HEK293 (cell line): Measurements from ENCODE around the gene PLEKHO2.

Source experiments
- CTCF ChIA-PET: fragments of 350-600 bp; formaldehyde crosslinking; extraction: SDS; loops from one replicate; lab custom pipeline; 2021; ENCODE audit warnings: antibody characterized with exemption; lab: Yijun Ruan, JAX
- POLR2A ChIA-PET: fragments of 300-600 bp; formaldehyde crosslinking; extraction: SDS; loops from one replicate; lab custom pipeline; 2020; ENCODE audit warnings: antibody characterized with exemption, inconsistent platforms; lab: Yijun Ruan, JAX
- H3K27ac ChIP-seq: fragments of 200-500 bp; sonication (Bioruptor generic); 2 replicates; pipeline ENCODE4 v1.5.1; 2014; ENCODE audit warnings: low read depth, low read length, control low read depth, inconsistent platforms; ENCODE audit errors: extremely low read depth
- H3K36me3 ChIP-seq, 2 experiments: fragments of 200-500 bp in 1 of 2; sonication (Bioruptor generic) in 1 of 2; 1 replicate in 1 of 2; 2 replicates in 1 of 2; pipeline ENCODE4 v1.5.1; 2014 to 2017; ENCODE audit warnings: inconsistent platforms in 2 of 2, low read length in 2 of 2; ENCODE audit not compliant: control insufficient read depth in 2 of 2, insufficient read depth in 1 of 2
- H3K4me1 ChIP-seq: fragments of 200-500 bp; sonication (Bioruptor generic); 2 replicates; pipeline ENCODE4 v1.5.1; 2014; ENCODE audit warnings: mild to moderate bottlenecking, low read length, inconsistent platforms; ENCODE audit not compliant: control insufficient read depth, insufficient read depth
- H3K4me3 ChIP-seq: 2 replicates; pipeline ENCODE4 v1.5.1; 2011; ENCODE audit warnings: low read depth, mild to moderate bottlenecking, control low read depth, low read length, moderate library complexity
- H3K9me3 ChIP-seq: fragments of 200-500 bp; sonication (Bioruptor generic); 2 replicates; pipeline ENCODE4 v1.5.1; 2014; ENCODE audit warnings: low read depth, low read length, inconsistent platforms; ENCODE audit not compliant: control insufficient read depth, insufficient read depth
- GLIS2 ChIP-seq: fragments of 450-650 bp; formaldehyde crosslinking; IDR thresholded peaks from 2 replicates; pipeline ENCODE4 v1.5.1; 2016; ENCODE audit warnings: missing biosample characterization, missing genetic modification characterization
- HOXA7 ChIP-seq: sonication (generic); formaldehyde crosslinking; IDR thresholded peaks from 2 replicates; pipeline ENCODE4 v1.8.1; 2022; ENCODE audit warnings: missing genetic modification reagents, borderline replicate concordance
- PRDM1 ChIP-seq: fragments of 450-650 bp; formaldehyde crosslinking; IDR thresholded peaks from 2 replicates; pipeline ENCODE4; 2016; ENCODE audit warnings: missing biosample characterization, missing genetic modification characterization
- RBAK ChIP-seq: fragments of 450-650 bp; formaldehyde crosslinking; IDR thresholded peaks from 2 replicates; pipeline ENCODE4 v1.5.1; 2016; ENCODE audit warnings: missing biosample characterization, missing genetic modification characterization
- SETDB1 ChIP-seq: IDR thresholded peaks from one replicate; pipeline ENCODE4 v1.6.1; 2017; ENCODE audit warnings: mild to moderate bottlenecking, low read length, moderate library complexity, mixed read lengths; ENCODE audit not compliant: insufficient read length
- ZBTB21 ChIP-seq: fragments of 450-650 bp; formaldehyde crosslinking; IDR thresholded peaks from 2 replicates; pipeline ENCODE4 v1.5.1; 2017; ENCODE audit warnings: missing biosample characterization, missing genetic modification characterization
- ZFP41 ChIP-seq: fragments of 450-650 bp; formaldehyde crosslinking; IDR thresholded peaks from 2 replicates; pipeline ENCODE4 v1.5.1; 2016; ENCODE audit warnings: missing biosample characterization, missing genetic modification characterization, borderline replicate concordance
- ZIC2 ChIP-seq: fragments of 450-650 bp; formaldehyde crosslinking; IDR thresholded peaks from 2 replicates; pipeline ENCODE4 v1.5.1; 2016; ENCODE audit warnings: missing biosample characterization, missing genetic modification characterization
- ZNF10 ChIP-seq: fragments of 450-650 bp; formaldehyde crosslinking; IDR thresholded peaks from 2 replicates; pipeline ENCODE4 v1.5.1; 2017; ENCODE audit warnings: missing biosample characterization, missing genetic modification characterization
- ZNF121 ChIP-seq: fragments of 450-650 bp; formaldehyde crosslinking; IDR thresholded peaks from 2 replicates; pipeline ENCODE4 v1.5.1; 2016; ENCODE audit warnings: missing biosample characterization, missing genetic modification characterization
- ZNF140 ChIP-seq: fragments of 450-650 bp; formaldehyde crosslinking; IDR thresholded peaks from 2 replicates; pipeline ENCODE4 v1.5.1; 2016; ENCODE audit warnings: missing biosample characterization, missing genetic modification characterization
- ZNF202 ChIP-seq: fragments of 450-650 bp; formaldehyde crosslinking; IDR thresholded peaks from 2 replicates; pipeline ENCODE4 v1.5.1; 2016; ENCODE audit warnings: missing biosample characterization, missing genetic modification characterization, borderline replicate concordance
- ZNF24 ChIP-seq: fragments of 450-650 bp; formaldehyde crosslinking; IDR thresholded peaks from 2 replicates; pipeline ENCODE4 v1.5.1; 2016; ENCODE audit warnings: missing biosample characterization, missing genetic modification characterization
- ZNF311 ChIP-seq: fragments of 450-650 bp; formaldehyde crosslinking; IDR thresholded peaks from 2 replicates; pipeline ENCODE4 v1.5.1; 2017; ENCODE audit warnings: missing biosample characterization, missing genetic modification characterization, borderline replicate concordance
- ZNF394 ChIP-seq: fragments of 450-650 bp; formaldehyde crosslinking; IDR thresholded peaks from 2 replicates; pipeline ENCODE4 v1.5.1; 2016; ENCODE audit warnings: missing biosample characterization, missing genetic modification characterization, mild to moderate bottlenecking, moderate library complexity, borderline replicate concordance
- ZNF426 ChIP-seq: fragments of 450-650 bp; formaldehyde crosslinking; IDR thresholded peaks from 2 replicates; pipeline ENCODE4 v1.5.1; 2017; ENCODE audit warnings: missing biosample characterization, missing genetic modification characterization, mild to moderate bottlenecking, inconsistent platforms, moderate library complexity
- ZNF585B ChIP-seq: fragments of 450-650 bp; formaldehyde crosslinking; IDR thresholded peaks from 2 replicates; pipeline ENCODE4 v1.5.1; 2016; ENCODE audit warnings: missing biosample characterization, missing genetic modification characterization
- ZNF664 ChIP-seq: fragments of 450-650 bp; formaldehyde crosslinking; IDR thresholded peaks from 2 replicates; pipeline ENCODE4 v1.5.1; 2016; ENCODE audit warnings: missing biosample characterization, missing genetic modification characterization
- ZNF670 ChIP-seq: fragments of 450-650 bp; formaldehyde crosslinking; IDR thresholded peaks from 2 replicates; pipeline ENCODE4 v1.5.1; 2016; ENCODE audit warnings: missing biosample characterization, missing genetic modification characterization, low read depth
- ZXDB ChIP-seq: fragments of 450-650 bp; formaldehyde crosslinking; IDR thresholded peaks from 2 replicates; pipeline ENCODE4 v1.5.1; 2016; ENCODE audit warnings: missing biosample characterization, missing genetic modification characterization
- TF ChIP-seq, protein P1 (sequence below): fragments of 450-650 bp; formaldehyde crosslinking; IDR thresholded peaks from 2 replicates; pipeline ENCODE4 v1.5.1; 2016; ENCODE audit warnings: missing biosample characterization, missing genetic modification characterization
- TF ChIP-seq, protein P2 (sequence below): fragments of 450-650 bp; formaldehyde crosslinking; IDR thresholded peaks from 2 replicates; pipeline ENCODE4 v1.5.1; 2016; ENCODE audit warnings: missing biosample characterization, missing genetic modification characterization
- TF ChIP-seq, protein P3 (sequence below): fragments of 450-650 bp; formaldehyde crosslinking; IDR thresholded peaks from 2 replicates; pipeline ENCODE4 v1.5.1; 2016; ENCODE audit warnings: missing biosample characterization, missing genetic modification characterization
- TF ChIP-seq, protein P4 (sequence below): fragments of 450-650 bp; formaldehyde crosslinking; conservative IDR thresholded peaks from 2 replicates; pipeline ENCODE4 v1.5.1; 2016; ENCODE audit warnings: low read depth, missing biosample characterization, missing genetic modification characterization

PLEKHO2 gene

DNA sequence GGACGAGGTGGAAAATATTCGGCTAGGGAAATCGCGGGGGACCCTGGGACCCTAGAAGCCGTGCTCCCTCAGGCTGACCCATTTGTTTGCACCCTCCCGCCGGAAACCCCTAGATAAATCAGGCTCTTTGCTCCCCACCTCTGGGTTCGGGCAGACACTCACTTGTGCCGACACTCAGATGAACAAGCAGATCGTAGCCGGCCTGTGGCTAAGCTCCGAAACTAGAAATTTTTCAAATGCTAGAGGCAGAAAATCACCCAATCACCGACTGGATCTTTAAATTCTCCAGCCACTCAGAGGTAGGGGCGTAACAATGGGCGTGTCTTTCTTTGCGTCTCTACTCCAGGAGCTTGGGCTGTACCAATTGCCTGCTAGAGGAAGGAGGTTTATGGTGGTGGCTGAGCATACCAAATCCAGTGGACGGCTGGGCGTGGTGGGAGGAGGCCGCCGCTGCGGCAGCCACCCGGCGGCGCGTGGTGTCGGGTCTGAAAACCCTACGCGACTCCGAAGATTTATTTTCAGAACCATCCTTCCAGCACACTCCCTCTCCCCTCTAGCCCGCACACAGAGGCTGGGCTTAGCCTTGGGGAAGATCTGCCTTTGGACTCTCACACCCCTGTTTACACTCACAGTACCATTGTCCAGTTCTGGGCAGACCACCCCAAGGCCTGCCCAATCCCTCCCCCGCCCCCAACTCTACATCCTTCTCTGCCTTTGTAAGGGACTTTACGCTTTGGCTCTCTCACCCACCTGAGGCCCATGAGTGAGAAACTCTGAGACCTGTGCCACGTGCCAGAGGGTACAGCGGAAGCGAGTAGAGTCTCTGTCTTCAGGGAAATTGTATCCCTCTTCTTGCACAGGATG, 16.1 kb upstream of the PLEKHO2 start, which contains the start of gene PIF1 (continued):
- no peak for TF ChIP-seq ZNF140 (tag by site-specific recombination)
- TF ChIP-seq ZXDB (tag by site-specific recombination) = peak; percentile 54; the same call in 1 of the 2 replicates
- no peak for TF ChIP-seq ZNF585B (tag by site-specific recombination)
- TF ChIP-seq ZNF10 = no peak
- no peak for TF ChIP-seq ZNF311
- TF ChIP-seq, protein P1, sequence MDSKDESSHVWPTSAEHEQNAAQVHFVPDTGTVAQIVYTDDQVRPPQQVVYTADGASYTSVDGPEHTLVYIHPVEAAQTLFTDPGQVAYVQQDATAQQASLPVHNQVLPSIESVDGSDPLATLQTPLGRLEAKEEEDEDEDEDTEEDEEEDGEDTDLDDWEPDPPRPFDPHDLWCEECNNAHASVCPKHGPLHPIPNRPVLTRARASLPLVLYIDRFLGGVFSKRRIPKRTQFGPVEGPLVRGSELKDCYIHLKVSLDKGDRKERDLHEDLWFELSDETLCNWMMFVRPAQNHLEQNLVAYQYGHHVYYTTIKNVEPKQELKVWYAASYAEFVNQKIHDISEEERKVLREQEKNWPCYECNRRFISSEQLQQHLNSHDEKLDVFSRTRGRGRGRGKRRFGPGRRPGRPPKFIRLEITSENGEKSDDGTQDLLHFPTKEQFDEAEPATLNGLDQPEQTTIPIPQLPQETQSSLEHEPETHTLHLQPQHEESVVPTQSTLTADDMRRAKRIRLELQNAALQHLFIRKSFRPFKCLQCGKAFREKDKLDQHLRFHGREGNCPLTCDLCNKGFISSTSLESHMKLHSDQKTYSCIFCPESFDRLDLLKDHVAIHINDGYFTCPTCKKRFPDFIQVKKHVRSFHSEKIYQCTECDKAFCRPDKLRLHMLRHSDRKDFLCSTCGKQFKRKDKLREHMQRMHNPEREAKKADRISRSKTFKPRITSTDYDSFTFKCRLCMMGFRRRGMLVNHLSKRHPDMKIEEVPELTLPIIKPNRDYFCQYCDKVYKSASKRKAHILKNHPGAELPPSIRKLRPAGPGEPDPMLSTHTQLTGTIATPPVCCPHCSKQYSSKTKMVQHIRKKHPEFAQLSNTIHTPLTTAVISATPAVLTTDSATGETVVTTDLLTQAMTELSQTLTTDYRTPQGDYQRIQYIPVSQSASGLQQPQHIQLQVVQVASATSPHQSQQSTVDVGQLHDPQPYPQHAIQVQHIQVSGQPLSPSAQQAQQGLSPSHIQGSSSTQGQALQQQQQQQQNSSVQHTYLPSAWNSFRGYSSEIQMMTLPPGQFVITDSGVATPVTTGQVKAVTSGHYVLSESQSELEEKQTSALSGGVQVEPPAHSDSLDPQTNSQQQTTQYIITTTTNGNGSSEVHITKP = peak; percentile 99
- 0 out of 2 replicates have a peak, but pooled peaks have one; percentile 14 for TF ChIP-seq ZNF24 (tag by site-specific recombination)
- no peak for TF ChIP-seq ZNF121 (tag by site-specific recombination)
- TF ChIP-seq ZFP41 (tag by site-specific recombination) = no peak
- TF ChIP-seq, protein P2, sequence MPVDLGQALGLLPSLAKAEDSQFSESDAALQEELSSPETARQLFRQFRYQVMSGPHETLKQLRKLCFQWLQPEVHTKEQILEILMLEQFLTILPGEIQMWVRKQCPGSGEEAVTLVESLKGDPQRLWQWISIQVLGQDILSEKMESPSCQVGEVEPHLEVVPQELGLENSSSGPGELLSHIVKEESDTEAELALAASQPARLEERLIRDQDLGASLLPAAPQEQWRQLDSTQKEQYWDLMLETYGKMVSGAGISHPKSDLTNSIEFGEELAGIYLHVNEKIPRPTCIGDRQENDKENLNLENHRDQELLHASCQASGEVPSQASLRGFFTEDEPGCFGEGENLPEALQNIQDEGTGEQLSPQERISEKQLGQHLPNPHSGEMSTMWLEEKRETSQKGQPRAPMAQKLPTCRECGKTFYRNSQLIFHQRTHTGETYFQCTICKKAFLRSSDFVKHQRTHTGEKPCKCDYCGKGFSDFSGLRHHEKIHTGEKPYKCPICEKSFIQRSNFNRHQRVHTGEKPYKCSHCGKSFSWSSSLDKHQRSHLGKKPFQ (tag by site-specific recombination) = peak; percentile 59
- TF ChIP-seq ZNF670 (tag by site-specific recombination) = no peak
- peak; percentile 57; the same call in 1 of the 2 replicates for TF ChIP-seq GLIS2
- TF ChIP-seq ZIC2 (tag by site-specific recombination) = no peak
- no peak for TF ChIP-seq PRDM1
- no peak for TF ChIP-seq ZNF202 (tag by site-specific recombination)
- TF ChIP-seq ZNF394 = no peak
- TF ChIP-seq, protein P3, sequence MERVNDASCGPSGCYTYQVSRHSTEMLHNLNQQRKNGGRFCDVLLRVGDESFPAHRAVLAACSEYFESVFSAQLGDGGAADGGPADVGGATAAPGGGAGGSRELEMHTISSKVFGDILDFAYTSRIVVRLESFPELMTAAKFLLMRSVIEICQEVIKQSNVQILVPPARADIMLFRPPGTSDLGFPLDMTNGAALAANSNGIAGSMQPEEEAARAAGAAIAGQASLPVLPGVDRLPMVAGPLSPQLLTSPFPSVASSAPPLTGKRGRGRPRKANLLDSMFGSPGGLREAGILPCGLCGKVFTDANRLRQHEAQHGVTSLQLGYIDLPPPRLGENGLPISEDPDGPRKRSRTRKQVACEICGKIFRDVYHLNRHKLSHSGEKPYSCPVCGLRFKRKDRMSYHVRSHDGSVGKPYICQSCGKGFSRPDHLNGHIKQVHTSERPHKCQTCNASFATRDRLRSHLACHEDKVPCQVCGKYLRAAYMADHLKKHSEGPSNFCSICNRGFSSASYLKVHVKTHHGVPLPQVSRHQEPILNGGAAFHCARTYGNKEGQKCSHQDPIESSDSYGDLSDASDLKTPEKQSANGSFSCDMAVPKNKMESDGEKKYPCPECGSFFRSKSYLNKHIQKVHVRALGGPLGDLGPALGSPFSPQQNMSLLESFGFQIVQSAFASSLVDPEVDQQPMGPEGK = peak; percentile 69

DNA sequence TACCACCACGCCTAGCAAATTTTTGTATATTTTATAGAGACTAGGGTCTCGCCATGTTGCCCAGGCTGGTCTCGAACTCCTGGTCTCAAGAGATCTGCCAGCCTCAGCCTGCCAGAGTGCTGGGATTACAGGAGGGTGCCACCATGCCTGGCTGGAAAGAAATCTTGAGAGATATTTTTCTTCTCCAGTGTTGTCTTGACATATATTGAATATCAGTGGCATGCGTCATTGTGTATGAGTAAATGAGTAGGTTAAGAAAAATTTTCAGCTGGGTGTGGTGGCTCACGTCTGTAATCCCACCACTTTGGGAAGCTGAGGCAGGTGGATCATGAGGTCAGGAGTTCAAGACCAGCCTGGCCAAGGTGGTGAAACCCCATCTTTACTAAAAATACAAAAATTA, 12.7 kb upstream of the PLEKHO2 start:
- ChIA-PET CTCF (no interaction called here), POLR2A (no interaction called here)
- no peak overlapping the region for H3K27ac ChIP-seq
- H3K36me3 ChIP-seq = no peaks in the 10 kb centered on the region
- no peak overlapping the region for H3K4me3 ChIP-seq
- H3K9me3 ChIP-seq = no peaks in the 10 kb centered on the region
- H3K4me1 ChIP-seq = no peaks in the 10 kb centered on the region; the same call in 1 of the 2 replicates
- TF ChIP-seq ZNF664 (tag by site-specific recombination) (no peak), HOXA7 (CRISPR knock-in tag) (no peak), ZBTB21 (tag by site-specific recombination) (no peak), RBAK (tag by site-specific recombination) (no peak), SETDB1 (no peak), ZNF426 (no peak)
- TF ChIP-seq, protein P4, sequence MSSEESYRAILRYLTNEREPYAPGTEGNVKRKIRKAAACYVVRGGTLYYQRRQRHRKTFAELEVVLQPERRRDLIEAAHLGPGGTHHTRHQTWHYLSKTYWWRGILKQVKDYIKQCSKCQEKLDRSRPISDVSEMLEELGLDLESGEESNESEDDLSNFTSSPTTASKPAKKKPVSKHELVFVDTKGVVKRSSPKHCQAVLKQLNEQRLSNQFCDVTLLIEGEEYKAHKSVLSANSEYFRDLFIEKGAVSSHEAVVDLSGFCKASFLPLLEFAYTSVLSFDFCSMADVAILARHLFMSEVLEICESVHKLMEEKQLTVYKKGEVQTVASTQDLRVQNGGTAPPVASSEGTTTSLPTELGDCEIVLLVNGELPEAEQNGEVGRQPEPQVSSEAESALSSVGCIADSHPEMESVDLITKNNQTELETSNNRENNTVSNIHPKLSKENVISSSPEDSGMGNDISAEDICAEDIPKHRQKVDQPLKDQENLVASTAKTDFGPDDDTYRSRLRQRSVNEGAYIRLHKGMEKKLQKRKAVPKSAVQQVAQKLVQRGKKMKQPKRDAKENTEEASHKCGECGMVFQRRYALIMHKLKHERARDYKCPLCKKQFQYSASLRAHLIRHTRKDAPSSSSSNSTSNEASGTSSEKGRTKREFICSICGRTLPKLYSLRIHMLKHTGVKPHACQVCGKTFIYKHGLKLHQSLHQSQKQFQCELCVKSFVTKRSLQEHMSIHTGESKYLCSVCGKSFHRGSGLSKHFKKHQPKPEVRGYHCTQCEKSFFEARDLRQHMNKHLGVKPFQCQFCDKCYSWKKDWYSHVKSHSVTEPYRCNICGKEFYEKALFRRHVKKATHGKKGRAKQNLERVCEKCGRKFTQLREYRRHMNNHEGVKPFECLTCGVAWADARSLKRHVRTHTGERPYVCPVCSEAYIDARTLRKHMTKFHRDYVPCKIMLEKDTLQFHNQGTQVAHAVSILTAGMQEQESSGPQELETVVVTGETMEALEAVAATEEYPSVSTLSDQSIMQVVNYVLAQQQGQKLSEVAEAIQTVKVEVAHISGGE (tag by site-specific recombination) = no peak
